Stomach (tissue), 4 donors: ENCODE measurements around the gene TSHR.

Experiments used
- EP300 ChIP-seq: sonication (generic); formaldehyde crosslinking; IDR thresholded peaks from one replicate; pipeline ENCODE4 v1.6.1; 2017; ENCODE audit warnings: antibody characterized with exemption
- POLR2A ChIP-seq, 4 donors: fragments of 450-650 bp; IDR thresholded peaks; one replicate each; pipeline ENCODE4 v1.6.1; 2016; ENCODE audit warnings: antibody characterized with exemption in 4 of 4, control low read depth in 2 of 4, mild to moderate bottlenecking in 1 of 4, moderate library complexity in 1 of 4
- POLR2AphosphoS5 ChIP-seq, 3 donors: sonication (generic); formaldehyde crosslinking; IDR thresholded peaks; one replicate each; pipeline ENCODE4 v1.6.1; 2016; ENCODE audit warnings: antibody characterized with exemption in 3 of 3
- TF ChIP-seq, protein P1 (sequence below), 7 experiments: fragments of 450-650 bp in 4 of 7; fragments of 200-600 bp in 3 of 7; sonication (generic) in 3 of 7; IDR thresholded peaks; one replicate each; pipeline ENCODE4 v1.5.1; 2016 to 2019; ENCODE audit warnings: antibody characterized with exemption in 7 of 7, control low read depth in 2 of 7, mild to moderate bottlenecking in 1 of 7

DNA sequence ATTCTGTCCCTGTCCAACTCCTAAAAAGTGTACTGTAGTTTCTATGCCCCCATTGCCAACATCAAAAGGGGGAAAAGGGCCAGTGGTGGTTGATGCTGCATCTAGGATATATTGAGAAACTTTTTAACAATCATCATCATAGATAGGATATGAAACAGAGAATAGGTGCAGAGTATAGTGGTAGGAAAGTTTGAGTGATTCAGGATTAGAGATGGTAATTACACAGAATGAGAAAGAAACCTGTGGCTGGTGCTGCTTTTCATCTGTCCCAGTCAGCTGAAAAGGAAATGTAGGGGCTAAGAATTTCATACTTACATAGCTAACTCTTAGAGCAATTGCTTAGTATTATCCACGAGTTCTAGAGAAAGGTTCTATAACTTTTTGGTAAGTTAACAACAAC lies 197.8 kb downstream of the TSHR start:
- no peak for TF ChIP-seq POLR2AphosphoS5 (IDR thresholded peaks at IDR 0.05)
- TF ChIP-seq, protein P1, sequence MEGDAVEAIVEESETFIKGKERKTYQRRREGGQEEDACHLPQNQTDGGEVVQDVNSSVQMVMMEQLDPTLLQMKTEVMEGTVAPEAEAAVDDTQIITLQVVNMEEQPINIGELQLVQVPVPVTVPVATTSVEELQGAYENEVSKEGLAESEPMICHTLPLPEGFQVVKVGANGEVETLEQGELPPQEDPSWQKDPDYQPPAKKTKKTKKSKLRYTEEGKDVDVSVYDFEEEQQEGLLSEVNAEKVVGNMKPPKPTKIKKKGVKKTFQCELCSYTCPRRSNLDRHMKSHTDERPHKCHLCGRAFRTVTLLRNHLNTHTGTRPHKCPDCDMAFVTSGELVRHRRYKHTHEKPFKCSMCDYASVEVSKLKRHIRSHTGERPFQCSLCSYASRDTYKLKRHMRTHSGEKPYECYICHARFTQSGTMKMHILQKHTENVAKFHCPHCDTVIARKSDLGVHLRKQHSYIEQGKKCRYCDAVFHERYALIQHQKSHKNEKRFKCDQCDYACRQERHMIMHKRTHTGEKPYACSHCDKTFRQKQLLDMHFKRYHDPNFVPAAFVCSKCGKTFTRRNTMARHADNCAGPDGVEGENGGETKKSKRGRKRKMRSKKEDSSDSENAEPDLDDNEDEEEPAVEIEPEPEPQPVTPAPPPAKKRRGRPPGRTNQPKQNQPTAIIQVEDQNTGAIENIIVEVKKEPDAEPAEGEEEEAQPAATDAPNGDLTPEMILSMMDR (IDR thresholded peaks at IDR 0.05), result no peak
- no peak for TF ChIP-seq POLR2A (IDR thresholded peaks at IDR 0.05)
- TF ChIP-seq EP300, result no peak
